Left lung (tissue), 10 donors: Measurements from ENCODE around the gene R3HDM4. TPM values are rescaled to one million over a fixed set of nuclear protein-coding genes. Genes with fewer than 3 reads are reported as not detected.

Experiments
- ATAC-seq: fragments of 200-7000 bp; cut with Tn5 transposase; one replicate; pipeline ENCODE4 v1.9.1; 2020; ENCODE audit warnings: moderate library complexity
- DNase-seq, 4 donors: peaks; one replicate each; pipeline ENCODE4 v3.0.0-alpha.2; 2013 to 2020
- H3K27ac ChIP-seq, 2 donors: fragments of 200-600 bp; sonication (generic) in 1 of 2; one replicate each; pipeline versions ENCODE4 v1.5.0 to v1.8.0; 2020 to 2021
- H3K27me3 ChIP-seq, 2 donors: fragments of 200-600 bp; sonication (generic) in 1 of 2; one replicate each; pipeline versions ENCODE4 v1.5.0 to v1.8.0; 2020 to 2021
- H3K36me3 ChIP-seq, 2 donors: fragments of 200-600 bp; sonication (generic) in 1 of 2; one replicate each; pipeline versions ENCODE4 v1.5.0 to v1.8.0; 2020 to 2021
- H3K4me1 ChIP-seq, 2 donors: fragments of 200-600 bp; one replicate each; pipeline ENCODE4 v1.8.0; 2021
- H3K4me3 ChIP-seq, 2 donors: fragments of 200-600 bp; sonication (generic) in 1 of 2; one replicate each; pipeline versions ENCODE4 v1.5.0 to v1.8.0; 2020 to 2021; ENCODE audit warnings: mild to moderate bottlenecking in 1 of 2
- H3K9me3 ChIP-seq, 2 donors: fragments of 200-600 bp; sonication (generic) in 1 of 2; one replicate each; pipeline versions ENCODE4 v1.5.0 to v1.8.0; 2020 to 2021
- intact Hi-C, 2 donors: fragments of 100-400 bp; cut with DNase I; formaldehyde crosslinking; loops; one replicate each; pipeline versions ENCODE4 v1.11.2 to v1.14.2; 2022
- polyA plus RNA-seq, 6 donors: library from polyadenylated mRNA; unstranded; fragments of 120-200 nt; gene quantifications; one replicate each; pipeline ENCODE4 v1.2.1, GENCODE V29; 2013; ENCODE audit not compliant: insufficient read length in 6 of 6
- total RNA-seq, 2 donors: library from RNA; stranded (reverse); fragmentation: NEBNext Ultra II Directional; extraction: Animal tissue kit (Norgen Biotek cat#: 25700); gene quantifications; one replicate each; pipeline ENCODE4 v1.2.1, GENCODE V29; 2021
- TF ChIP-seq, protein P1 (sequence below), 2 donors: fragments of 200-600 bp; sonication (generic) in 1 of 2; IDR thresholded peaks; one replicate each; pipeline versions ENCODE4 v1.5.0 to v1.8.0; 2021; ENCODE audit warnings: antibody characterized with exemption in 2 of 2
- donor health status: DM: no; HTN: yes; CAD: no.
- donor health status: DM: no; HTN: no; CAD: no.

Gene R3HDM4
- total and polyA plus RNA-seq, 8 donors: 28.8 to 66.3 (median 39.0) TPM

DNA sequence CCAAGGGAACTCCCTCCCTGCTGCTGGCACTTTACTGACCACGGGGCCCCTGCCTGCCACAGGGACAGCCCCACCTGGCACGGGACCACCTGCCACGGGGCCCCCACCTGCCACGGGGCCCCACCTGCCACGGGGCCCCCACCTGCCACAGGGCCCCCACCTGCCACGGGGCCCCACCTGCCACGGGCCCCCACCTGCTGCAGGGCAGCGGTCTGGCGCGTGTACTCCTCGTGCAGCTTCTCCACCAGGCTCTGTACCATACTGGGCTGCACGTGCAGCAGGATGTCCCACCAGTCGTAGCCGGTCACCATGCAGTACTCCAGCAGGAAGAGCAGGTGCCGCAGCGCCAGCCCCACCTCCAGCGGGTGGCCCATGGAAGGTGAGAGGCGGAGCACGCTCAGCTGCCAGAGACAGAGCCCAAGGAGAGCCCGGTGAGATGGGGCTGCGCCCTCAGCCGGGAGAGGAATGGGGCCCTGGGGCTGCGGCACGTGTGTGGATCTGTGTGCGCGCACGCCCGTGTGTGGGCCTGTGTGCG, 36.2 kb downstream of the R3HDM4 start:
- peaks cover 0 to 64% of the 10 kb centered on the region in 2 donors for H3K36me3 ChIP-seq
- DNase-seq (no peak), ATAC-seq (no peak)
- no peaks in the 10 kb centered on the region for H3K9me3 ChIP-seq
- H3K27ac ChIP-seq: no peak overlapping the region
- TF ChIP-seq, protein P1, sequence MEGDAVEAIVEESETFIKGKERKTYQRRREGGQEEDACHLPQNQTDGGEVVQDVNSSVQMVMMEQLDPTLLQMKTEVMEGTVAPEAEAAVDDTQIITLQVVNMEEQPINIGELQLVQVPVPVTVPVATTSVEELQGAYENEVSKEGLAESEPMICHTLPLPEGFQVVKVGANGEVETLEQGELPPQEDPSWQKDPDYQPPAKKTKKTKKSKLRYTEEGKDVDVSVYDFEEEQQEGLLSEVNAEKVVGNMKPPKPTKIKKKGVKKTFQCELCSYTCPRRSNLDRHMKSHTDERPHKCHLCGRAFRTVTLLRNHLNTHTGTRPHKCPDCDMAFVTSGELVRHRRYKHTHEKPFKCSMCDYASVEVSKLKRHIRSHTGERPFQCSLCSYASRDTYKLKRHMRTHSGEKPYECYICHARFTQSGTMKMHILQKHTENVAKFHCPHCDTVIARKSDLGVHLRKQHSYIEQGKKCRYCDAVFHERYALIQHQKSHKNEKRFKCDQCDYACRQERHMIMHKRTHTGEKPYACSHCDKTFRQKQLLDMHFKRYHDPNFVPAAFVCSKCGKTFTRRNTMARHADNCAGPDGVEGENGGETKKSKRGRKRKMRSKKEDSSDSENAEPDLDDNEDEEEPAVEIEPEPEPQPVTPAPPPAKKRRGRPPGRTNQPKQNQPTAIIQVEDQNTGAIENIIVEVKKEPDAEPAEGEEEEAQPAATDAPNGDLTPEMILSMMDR (IDR thresholded peaks at IDR 0.05): no peak
- intact Hi-C loops: no loop called here
- H3K27me3 ChIP-seq: no peaks in the 10 kb centered on the region
- H3K4me1 ChIP-seq: peaks cover 0 to 9% of the 10 kb centered on the region in 2 donors
- no peak overlapping the region for H3K4me3 ChIP-seq

DNA sequence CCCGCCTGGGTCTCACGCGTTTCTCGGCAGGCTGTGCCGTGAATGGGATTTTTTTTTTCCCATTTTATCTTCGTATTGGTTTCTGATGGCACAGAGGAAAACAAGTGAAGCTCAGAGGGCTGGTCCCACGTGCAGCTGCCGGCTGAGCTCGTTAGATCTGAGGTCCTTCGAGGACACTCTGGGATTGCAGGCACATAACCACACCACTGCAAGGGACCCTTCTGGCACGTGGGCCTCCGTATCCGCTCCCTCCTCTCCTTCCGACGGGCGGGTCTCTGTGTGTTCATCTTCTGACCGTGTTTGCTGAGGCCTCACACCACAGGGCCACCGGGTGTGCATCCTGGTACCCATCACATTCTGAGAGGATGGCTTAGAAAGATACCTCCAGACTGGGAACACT, 36.9 kb downstream of the R3HDM4 start:
- Histone ChIP-seq H3K27me3 (no peaks in the 10 kb centered on the region), H3K9me3 (no peaks in the 10 kb centered on the region), H3K4me1 (peaks cover 0 to 10% of the 10 kb centered on the region in 2 donors), H3K36me3 (peaks cover 0 to 59% of the 10 kb centered on the region in 2 donors), H3K27ac (no peak overlapping the region), H3K4me3 (no peak overlapping the region)
- intact Hi-C loops: no loop called here
- DNase-seq: no peak
- TF ChIP-seq, protein P1 (IDR thresholded peaks at IDR 0.05): no peak
- ATAC-seq: no peak

DNA sequence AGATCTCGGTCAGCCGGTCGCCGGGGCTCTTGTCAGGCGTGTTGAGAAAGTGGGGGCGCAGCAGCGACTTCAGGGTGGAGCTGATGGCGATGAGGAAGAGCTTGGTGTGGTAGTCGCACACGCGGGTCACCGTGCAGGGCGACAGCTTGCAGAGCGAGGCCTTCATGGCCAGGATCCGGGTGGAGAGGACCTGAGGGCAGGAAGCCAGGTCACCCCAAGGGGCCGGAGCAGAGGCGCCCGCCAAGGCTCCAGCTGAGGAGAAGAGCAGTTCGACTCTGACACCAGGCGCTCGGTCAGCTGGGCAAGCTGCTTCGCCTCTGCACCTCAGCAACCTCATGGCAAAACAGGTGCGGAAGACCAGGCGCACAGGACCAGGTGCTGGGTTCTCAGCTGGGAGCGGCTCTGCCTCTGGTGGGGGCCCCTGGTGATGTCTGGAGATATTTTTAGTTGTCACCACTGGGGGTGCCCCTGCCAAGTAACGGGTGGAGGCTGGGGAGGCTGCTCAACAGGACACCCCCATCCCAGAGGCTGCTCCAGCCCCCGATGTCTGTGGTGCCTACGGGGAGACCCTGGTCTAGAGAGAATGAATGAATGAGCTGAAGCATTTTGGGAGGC, 37.6 kb downstream of the R3HDM4 start:
- no peak for DNase-seq
- TF ChIP-seq, protein P1 (IDR thresholded peaks at IDR 0.05): no peak
- H3K27me3 ChIP-seq: no peaks in the 10 kb centered on the region
- peaks cover 0 to 10% of the 10 kb centered on the region in 2 donors for H3K4me1 ChIP-seq
- peaks cover 0 to 59% of the 10 kb centered on the region in 2 donors for H3K36me3 ChIP-seq
- no peak overlapping the region for H3K27ac ChIP-seq
- ATAC-seq: no peak
- H3K4me3 ChIP-seq: no peak overlapping the region
- no peaks in the 10 kb centered on the region for H3K9me3 ChIP-seq
- intact Hi-C loops: no loop called here

DNA sequence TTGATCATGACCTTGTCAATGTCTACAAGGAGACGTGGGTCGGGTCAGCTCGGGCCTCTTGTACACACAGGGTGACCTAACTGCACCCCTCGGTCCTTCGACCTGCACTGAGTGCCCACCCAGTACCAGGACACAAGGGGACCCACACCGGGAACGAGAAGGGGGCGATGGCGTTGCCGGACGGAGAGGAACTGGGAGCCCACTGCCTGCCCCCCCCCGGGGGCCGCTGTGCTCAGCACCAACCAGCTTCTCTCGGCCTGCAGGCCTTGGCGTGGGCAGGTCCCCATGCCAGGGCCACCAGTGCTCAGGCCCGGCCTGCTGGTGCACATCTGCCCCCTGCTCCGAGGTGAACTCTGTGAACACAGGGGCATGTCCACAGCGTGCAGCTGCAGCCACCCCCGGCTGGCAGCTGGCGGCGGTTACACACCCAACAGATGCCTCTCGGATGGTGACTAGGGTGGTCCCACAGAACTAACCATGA, 39.4 kb downstream of the R3HDM4 start:
- TF ChIP-seq, protein P1 (IDR thresholded peaks at IDR 0.05): no peak
- Histone ChIP-seq H3K4me3 (no peak overlapping the region), H3K36me3 (peaks cover 0 to 69% of the 10 kb centered on the region in 2 donors), H3K27ac (no peak overlapping the region), H3K27me3 (no peaks in the 10 kb centered on the region), H3K4me1 (peaks cover 0 to 24% of the 10 kb centered on the region in 2 donors), H3K9me3 (no peaks in the 10 kb centered on the region)
- no peak for DNase-seq
- intact Hi-C loops: no loop called here
- no peak for ATAC-seq

DNA sequence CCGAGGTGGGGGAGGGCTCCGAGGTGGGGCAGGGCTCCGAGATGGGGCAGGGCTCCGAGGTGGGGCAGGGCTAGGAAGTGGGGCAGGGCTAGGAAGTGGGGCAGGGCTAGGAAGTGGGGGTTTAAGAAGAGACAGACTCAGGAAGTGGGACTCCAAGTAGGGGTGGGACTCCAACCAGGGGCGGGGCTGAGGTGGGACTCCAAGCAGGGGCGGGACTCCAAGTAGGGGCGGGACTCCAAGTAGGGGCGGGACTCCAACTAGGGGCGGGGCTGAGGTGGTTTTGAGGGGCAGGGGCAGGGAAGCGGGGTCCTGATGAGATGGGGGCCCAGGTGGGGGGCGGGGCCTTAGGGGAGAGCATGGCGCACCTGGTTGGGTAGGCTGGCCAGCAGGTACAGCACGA, 39.9 kb downstream of the R3HDM4 start:
- intact Hi-C loops: no loop called here
- ATAC-seq (peak; percentile 4), DNase-seq (peak in 1 of 4 donors; percentile 82)
- no peaks in the 10 kb centered on the region for H3K27me3 ChIP-seq
- H3K36me3 ChIP-seq: peaks cover 0 to 75% of the 10 kb centered on the region in 2 donors
- H3K9me3 ChIP-seq: no peaks in the 10 kb centered on the region
- TF ChIP-seq, protein P1 (IDR thresholded peaks at IDR 0.05): no peak
- no peak overlapping the region for H3K27ac ChIP-seq
- no peak overlapping the region for H3K4me3 ChIP-seq
- H3K4me1 ChIP-seq: peaks cover 0 to 25% of the 10 kb centered on the region in 2 donors
